SU-DHL-6 (cell line): ENCODE results near the gene GHDC.
"Not testable (repeated sequence)": the region's sequence is repeated elsewhere in the genome, so short reads cannot be mapped to it uniquely, and the experiment has no call there.

ENCODE experiments used
- H2AFZ ChIP-seq: fragments of 200-600 bp; sonication (generic); 2 replicates; pipeline ENCODE4 v1.6.1; 2014; ENCODE audit warnings: low read depth, mild to moderate bottlenecking, moderate library complexity, mixed read lengths, antibody characterized with exemption, low read length; ENCODE audit not compliant: severe bottlenecking
- H3F3A ChIP-seq: fragments of 200-600 bp; shearing (Covaris generic); 2 replicates; pipeline ENCODE4 v1.6.0; 2016; ENCODE audit warnings: antibody characterized with exemption, mild to moderate bottlenecking; ENCODE audit not compliant: insufficient read depth
- H3K27ac ChIP-seq: fragments of 200-600 bp; sonication (generic); 2 replicates; pipeline ENCODE4 v1.5.1; 2016; ENCODE audit warnings: low read depth, mild to moderate bottlenecking, low read length, moderate library complexity, mixed read lengths
- H3K27me3 ChIP-seq: fragments of 200-600 bp; sonication (generic), shearing (Covaris generic); 2 replicates; pipeline ENCODE4 v1.6.0; 2014; ENCODE audit warnings: mild to moderate bottlenecking, low read length
- H3K36me3 ChIP-seq: fragments of 200-600 bp; sonication (generic); 2 replicates; pipeline ENCODE4 v1.6.1; 2014; ENCODE audit warnings: mild to moderate bottlenecking, low read length, mixed read lengths
- H3K4me2 ChIP-seq: fragments of 300-600, 200-600 bp; shearing (Covaris generic), sonication (generic); 2 replicates; pipeline ENCODE4 v1.6.0; 2014; ENCODE audit warnings: low read length, low read depth, mild to moderate bottlenecking; ENCODE audit not compliant: poor library complexity, severe bottlenecking
- H3K4me3 ChIP-seq: fragments of 200-600 bp; sonication (generic); 2 replicates; pipeline ENCODE4 v1.5.1; 2014; ENCODE audit warnings: antibody characterized with exemption, low read length, mild to moderate bottlenecking, mixed read lengths; ENCODE audit not compliant: insufficient read depth, poor library complexity, severe bottlenecking
- H3K79me2 ChIP-seq: fragments of 200-600 bp; sonication (generic); 2 replicates; pipeline ENCODE4 v1.6.1; 2014; ENCODE audit warnings: mild to moderate bottlenecking, low read length, moderate library complexity; ENCODE audit not compliant: insufficient read depth
- H3K9ac ChIP-seq: fragments of 200-600 bp; sonication (generic); 2 replicates; pipeline ENCODE4 v1.7.0; 2014; ENCODE audit warnings: mild to moderate bottlenecking, low read length
- H3K9me2 ChIP-seq: fragments of 200-600 bp; sonication (generic); replicated peaks from 2 replicates; pipeline ENCODE4 v1.6.1; 2014; ENCODE audit warnings: low read length; ENCODE audit not compliant: insufficient read depth
- H3K9me3 ChIP-seq: fragments of 200-600 bp; sonication (generic); 2 replicates; pipeline ENCODE4 v1.6.1; 2014; ENCODE audit warnings: low read length, mixed read lengths; ENCODE audit not compliant: insufficient read depth
- H4K20me1 ChIP-seq: fragments of 200-600 bp; sonication (generic); 2 replicates; pipeline ENCODE4 v1.6.1; 2014; ENCODE audit warnings: low read depth, mild to moderate bottlenecking, antibody characterized with exemption, low read length, moderate library complexity, mixed read lengths
- EZH2phosphoT487 ChIP-seq: fragments of 200-600 bp; sonication (generic), shearing (Covaris generic); conservative IDR thresholded peaks from 2 replicates; pipeline ENCODE4 v1.6.1; 2018; ENCODE audit warnings: mild to moderate bottlenecking, antibody characterized with exemption, low read length, moderate library complexity, mixed read lengths
- TF ChIP-seq, protein P1 (sequence below): fragments of 200-600 bp; sonication (generic); IDR thresholded peaks from one replicate; pipeline ENCODE4 v1.5.1; 2017; ENCODE audit warnings: antibody characterized with exemption, mild to moderate bottlenecking, low read length, moderate library complexity; ENCODE audit not compliant: insufficient read depth, poor library complexity, severe bottlenecking

The GHDC gene

DNA sequence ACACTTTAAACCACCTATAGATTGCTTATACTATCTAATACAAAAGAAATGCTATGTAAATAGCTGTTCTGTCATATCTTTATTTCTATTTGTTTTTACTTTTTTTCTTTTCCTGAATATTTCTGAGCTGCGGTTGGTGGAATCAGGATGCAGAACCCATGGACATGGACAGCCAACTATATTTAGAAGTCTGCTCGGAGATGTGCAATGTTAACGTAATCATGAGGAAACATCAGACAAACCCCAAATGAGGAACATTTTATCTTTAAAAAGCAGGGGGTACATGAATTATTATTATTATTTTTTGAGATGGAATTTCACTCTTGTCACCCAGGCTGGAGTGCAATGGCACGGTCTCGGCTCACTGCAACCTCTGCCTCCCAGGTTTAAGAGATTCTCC is 31.4 kb upstream of the GHDC start:
- Histone ChIP-seq H3F3A (no peaks in the 10 kb centered on the region), H3K79me2 (no peaks in the 10 kb centered on the region), H3K27ac (no peak overlapping the region), H3K4me2 (no peak overlapping the region), H3K9me2 (no peaks in the 10 kb centered on the region), H3K27me3 (no peaks in the 10 kb centered on the region), H3K9me3 (no peaks in the 10 kb centered on the region), H3K36me3 (no peaks in the 10 kb centered on the region), H2AFZ (no peak overlapping the region), H3K9ac (no peak overlapping the region), H3K4me3 (no peak overlapping the region), H4K20me1 (no peaks in the 10 kb centered on the region)
- TF ChIP-seq, protein P1, sequence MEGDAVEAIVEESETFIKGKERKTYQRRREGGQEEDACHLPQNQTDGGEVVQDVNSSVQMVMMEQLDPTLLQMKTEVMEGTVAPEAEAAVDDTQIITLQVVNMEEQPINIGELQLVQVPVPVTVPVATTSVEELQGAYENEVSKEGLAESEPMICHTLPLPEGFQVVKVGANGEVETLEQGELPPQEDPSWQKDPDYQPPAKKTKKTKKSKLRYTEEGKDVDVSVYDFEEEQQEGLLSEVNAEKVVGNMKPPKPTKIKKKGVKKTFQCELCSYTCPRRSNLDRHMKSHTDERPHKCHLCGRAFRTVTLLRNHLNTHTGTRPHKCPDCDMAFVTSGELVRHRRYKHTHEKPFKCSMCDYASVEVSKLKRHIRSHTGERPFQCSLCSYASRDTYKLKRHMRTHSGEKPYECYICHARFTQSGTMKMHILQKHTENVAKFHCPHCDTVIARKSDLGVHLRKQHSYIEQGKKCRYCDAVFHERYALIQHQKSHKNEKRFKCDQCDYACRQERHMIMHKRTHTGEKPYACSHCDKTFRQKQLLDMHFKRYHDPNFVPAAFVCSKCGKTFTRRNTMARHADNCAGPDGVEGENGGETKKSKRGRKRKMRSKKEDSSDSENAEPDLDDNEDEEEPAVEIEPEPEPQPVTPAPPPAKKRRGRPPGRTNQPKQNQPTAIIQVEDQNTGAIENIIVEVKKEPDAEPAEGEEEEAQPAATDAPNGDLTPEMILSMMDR, result no peak
- TF ChIP-seq EZH2phosphoT487, result no peak

DNA sequence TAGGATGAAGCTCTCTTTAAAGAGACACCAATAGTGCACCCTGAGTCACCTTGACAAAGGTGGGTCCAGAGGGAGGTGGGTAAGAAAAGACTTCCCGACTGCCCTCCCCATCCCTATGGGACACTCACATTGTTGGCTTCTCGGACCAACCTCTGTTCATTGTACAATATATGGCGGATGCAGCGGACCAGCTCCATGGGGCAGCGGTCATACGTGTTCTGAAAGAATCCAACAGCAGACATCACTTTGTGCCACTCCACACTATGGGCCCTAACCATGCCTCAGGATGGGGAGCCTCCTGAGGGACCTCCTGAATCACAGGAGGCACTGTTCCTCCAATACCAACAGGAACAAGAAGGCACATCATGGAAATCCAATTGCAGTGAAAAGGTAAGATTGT is 30.4 kb upstream of the GHDC start:
- Histone ChIP-seq H2AFZ (no peak overlapping the region), H3K9me3 (no peaks in the 10 kb centered on the region), H3K4me2 (no peak overlapping the region), H3F3A (no peaks in the 10 kb centered on the region), H4K20me1 (no peaks in the 10 kb centered on the region), H3K9me2 (no peaks in the 10 kb centered on the region), H3K36me3 (no peaks in the 10 kb centered on the region), H3K4me3 (no peak overlapping the region), H3K79me2 (no peaks in the 10 kb centered on the region), H3K27ac (no peak overlapping the region), H3K9ac (no peak overlapping the region), H3K27me3 (no peaks in the 10 kb centered on the region)
- TF ChIP-seq, protein P1, result no peak
- TF ChIP-seq EZH2phosphoT487, result no peak

DNA sequence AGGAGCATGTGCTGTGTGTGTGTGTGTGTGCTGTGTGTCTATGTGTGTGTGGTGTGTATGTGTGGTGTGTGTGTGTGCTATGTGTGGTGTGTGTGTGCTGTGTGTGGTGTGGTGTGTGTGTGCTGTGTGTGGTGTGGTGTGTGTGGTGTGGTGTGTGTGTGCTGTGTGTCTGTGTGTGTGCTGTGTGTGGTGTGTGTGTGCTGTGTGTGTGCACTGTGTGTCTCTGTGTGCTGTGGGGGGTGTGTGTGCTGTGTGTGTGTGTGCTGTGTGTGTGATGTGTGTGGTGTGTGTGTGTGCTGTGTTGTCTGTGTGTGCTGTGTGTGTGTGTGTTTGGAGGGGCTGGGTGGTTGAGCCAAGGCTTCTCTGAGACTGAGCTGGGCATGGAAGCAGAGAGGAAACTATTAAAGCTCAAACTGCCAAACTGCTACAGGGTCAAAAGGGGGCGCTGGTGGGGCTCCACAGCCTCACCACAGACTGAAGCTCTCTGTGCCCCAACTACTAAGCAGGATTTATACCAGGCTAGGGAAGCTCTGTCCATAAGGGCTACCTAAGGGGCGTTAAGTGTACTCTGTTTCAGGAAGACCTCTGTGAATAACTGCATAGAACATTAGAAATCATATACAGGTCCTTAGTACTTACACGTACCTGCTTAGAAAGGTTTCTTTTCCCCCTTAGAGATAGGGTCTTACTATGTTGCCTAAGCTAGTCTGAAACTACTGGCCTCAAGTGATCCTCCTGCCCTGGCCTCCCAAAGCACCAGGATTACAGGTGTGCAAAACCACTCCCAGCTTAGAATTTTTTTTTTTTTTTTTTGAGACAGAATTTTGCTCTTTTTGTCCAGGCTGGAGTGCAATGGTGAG is 27.8 kb upstream of the GHDC start:
- H3K4me2 ChIP-seq, result no peak overlapping the region
- no peaks in the 10 kb centered on the region for H4K20me1 ChIP-seq
- no peak overlapping the region for H3K9ac ChIP-seq
- H3F3A ChIP-seq, result no peaks in the 10 kb centered on the region
- H3K36me3 ChIP-seq, result no peaks in the 10 kb centered on the region
- H3K27ac ChIP-seq, result no peak overlapping the region
- TF ChIP-seq, protein P1, result peak; percentile 58
- TF ChIP-seq EZH2phosphoT487, result no peak
- H3K9me2 ChIP-seq, result no peaks in the 10 kb centered on the region
- H3K27me3 ChIP-seq, result no peaks in the 10 kb centered on the region
- H3K9me3 ChIP-seq, result no peaks in the 10 kb centered on the region
- no peaks in the 10 kb centered on the region for H3K79me2 ChIP-seq
- H2AFZ ChIP-seq, result no peak overlapping the region
- H3K4me3 ChIP-seq, result no peak overlapping the region

DNA sequence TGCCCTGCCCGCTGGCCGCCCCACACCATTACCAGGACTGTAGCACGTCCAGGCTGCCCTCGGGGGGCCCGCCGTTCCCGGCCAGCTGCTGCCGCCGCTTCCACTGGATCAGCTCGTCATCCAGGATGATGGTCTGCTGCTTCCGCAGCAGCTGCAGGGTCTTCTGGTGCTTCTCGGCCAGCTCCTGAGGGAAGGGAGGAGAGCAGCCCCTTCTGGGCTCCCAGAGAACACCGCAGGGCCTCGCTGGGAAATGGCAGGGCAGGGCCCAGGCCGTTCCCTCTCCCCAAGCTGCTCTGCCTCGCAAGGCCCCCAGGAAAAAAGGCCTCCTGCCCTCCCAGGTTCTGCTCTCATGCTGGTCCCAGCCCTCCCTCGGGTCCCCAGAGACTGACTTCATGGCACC is 25.0 kb upstream of the GHDC start:
- H3K27me3 ChIP-seq, H3F3A ChIP-seq, H2AFZ ChIP-seq, H3K9me3 ChIP-seq, H4K20me1 ChIP-seq, H3K27ac ChIP-seq, H3K36me3 ChIP-seq, H3K79me2 ChIP-seq, H3K9ac ChIP-seq, H3K4me2 ChIP-seq, H3K4me3 ChIP-seq, H3K9me2 ChIP-seq: not testable (repeated sequence)
